Midbrain (tissue), 1 donor: ENCODE measurements around the gene MRPL14.
A peak's percentile ranks its signal among the peaks of the same experiment; 100 is the strongest.

Experiments used
- DNase-seq: peaks from one replicate; lab custom pipeline; 2025; lab: John Stamatoyannopoulos, UW

MRPL14 gene

GRCh38 chr6:44127186-44128019, at the start of gene MRPL14, which contains the start of gene TMEM63B:
Gene MRPL14 (minus strand): TSS chr6:44127452. CDS start chr6:44116611, 10,841 bp downstream.
Gene TMEM63B (plus strand): TSS chr6:44127554. CDS start chr6:44134585, 7,031 bp downstream.
- DNase-seq: peak; percentile 91

GRCh38 chr6:44176130-44176761, 49.0 kb upstream of the MRPL14 start:
- no peak for DNase-seq

- peak; percentile 66 for DNase-seq
Measured at GRCh38 chr6:44172731-44173500, 45.7 kb upstream of the MRPL14 start.

- no peak for DNase-seq
Measured at GRCh38 chr6:44171899-44172546, 44.8 kb upstream of the MRPL14 start.

GRCh38 chr6:44169886-44170570, 42.8 kb upstream of the MRPL14 start:
- no peak for DNase-seq

GRCh38 chr6:44169154-44169553, 41.9 kb upstream of the MRPL14 start:
- DNase-seq: no peak

GRCh38 chr6:44167567-44167966, 40.3 kb upstream of the MRPL14 start:
- DNase-seq: no peak

- DNase-seq: no peak
Measured at GRCh38 chr6:44166591-44167184, 39.4 kb upstream of the MRPL14 start.

- DNase-seq: no peak
Measured at GRCh38 chr6:44166116-44166515, 38.9 kb upstream of the MRPL14 start.

GRCh38 chr6:44162876-44163625, 35.8 kb upstream of the MRPL14 start:
- no peak for DNase-seq

GRCh38 chr6:44161997-44162338, 34.7 kb upstream of the MRPL14 start:
- DNase-seq: no peak

- no peak for DNase-seq
Measured at GRCh38 chr6:44158770-44159228, 31.5 kb upstream of the MRPL14 start, which contains the start of gene CAPN11. Gene CAPN11 (plus strand): TSS chr6:44158820. CDS start chr6:44158849, 29 bp downstream.

- no peak for DNase-seq
Measured at GRCh38 chr6:44157152-44157521, 29.9 kb upstream of the MRPL14 start.

- DNase-seq: no peak
Measured at GRCh38 chr6:44156494-44157151, 29.4 kb upstream of the MRPL14 start.

GRCh38 chr6:44154067-44154466, 26.8 kb upstream of the MRPL14 start:
- no peak for DNase-seq

- no peak for DNase-seq
Measured at GRCh38 chr6:44152533-44152932, 25.3 kb upstream of the MRPL14 start.

GRCh38 chr6:44152109-44152461, 24.8 kb upstream of the MRPL14 start:
- DNase-seq: no peak

- DNase-seq: peak; percentile 61
Measured at GRCh38 chr6:44151348-44152108, 24.3 kb upstream of the MRPL14 start.

- no peak for DNase-seq
Measured at GRCh38 chr6:44150317-44150917, 23.2 kb upstream of the MRPL14 start.
